AG04450 (cell line): ENCODE measurements around the gene PIGV. TPM values are rescaled to one million over a fixed set of nuclear protein-coding genes. Genes with fewer than 3 reads are reported as not detected.
A peak's percentile ranks its signal among the peaks of the same experiment; 100 is the strongest.

Source experiments
- CTCF ChIA-PET: fragments of 300-600, 350-600 bp; formaldehyde crosslinking; extraction: SDS; loops from one replicate; lab custom pipeline; 2022; ENCODE audit warnings: antibody characterized with exemption, inconsistent platforms; lab: Charles Lee
- POLR2A ChIA-PET: fragments of 350-600 bp; formaldehyde crosslinking; extraction: SDS; loops from one replicate; lab custom pipeline; 2021; ENCODE audit warnings: antibody characterized with exemption, inconsistent platforms; lab: Yijun Ruan, JAX
- DNase-seq: peaks from one replicate; pipeline ENCODE4 v3.0.0-alpha.2; 2011; ENCODE audit warnings: low read depth, low spot score
- H3K27ac ChIP-seq: one replicate; pipeline ENCODE4 v1.5.1; 2012; ENCODE audit warnings: low read depth, low read length, control low read depth
- H3K27me3 ChIP-seq: one replicate; pipeline ENCODE4 v1.6.0; 2012; ENCODE audit warnings: low read length; ENCODE audit not compliant: control insufficient read depth, insufficient read depth
- H3K4me3 ChIP-seq: 2 replicates; pipeline ENCODE4 v1.5.1; 2011; ENCODE audit warnings: mild to moderate bottlenecking, low read depth, low read length, control low read depth
- H3K9me3 ChIP-seq: 2 replicates; pipeline ENCODE4 v1.5.1; 2012; ENCODE audit warnings: low read length; ENCODE audit not compliant: control insufficient read depth, insufficient read depth
- CTCF ChIP-seq: IDR thresholded peaks from 2 replicates; pipeline ENCODE4 v1.5.1; 2011; ENCODE audit warnings: low read depth, low read length, control low read depth, inconsistent platforms
- polyA plus RNA-seq: library from polyadenylated mRNA; depleted of rRNA; stranded (reverse); fragments of >200 nt; gene quantifications from 2 replicates; pipeline ENCODE4 v1.2.3, GENCODE V29; 2011

The PIGV gene
- polyA plus RNA-seq, 1 experiment: 17.8 TPM

- peak overlapping the region; percentile 75 for H3K4me3 ChIP-seq
- H3K27ac ChIP-seq: no peak overlapping the region
- no peak for TF ChIP-seq CTCF
- no peak for DNase-seq
- CTCF ChIA-PET: no interaction called here
- POLR2A ChIA-PET: no interaction called here
- no peaks in the 10 kb centered on the region for H3K9me3 ChIP-seq
- no peaks in the 10 kb centered on the region for H3K27me3 ChIP-seq
These were observed 39.4 kb downstream of the PIGV start for GRCh38 chr1:26827106-26827604.

- DNase-seq: no peak
- no peaks in the 10 kb centered on the region for H3K9me3 ChIP-seq
- ChIA-PET CTCF (no interaction called here), POLR2A (no interaction called here)
- peak overlapping the region; percentile 75 for H3K4me3 ChIP-seq
- no peak overlapping the region for H3K27ac ChIP-seq
- TF ChIP-seq CTCF: no peak
- no peaks in the 10 kb centered on the region for H3K27me3 ChIP-seq
These were observed 39.9 kb downstream of the PIGV start for GRCh38 chr1:26827663-26828062.

GRCh38 chr1:26828411-26828991 lies 40.8 kb downstream of the PIGV start:
- no peak for DNase-seq
- Histone ChIP-seq H3K27ac (no peak overlapping the region), H3K9me3 (no peaks in the 10 kb centered on the region), H3K27me3 (no peaks in the 10 kb centered on the region), H3K4me3 (peak overlapping the region; percentile 22)
- CTCF ChIA-PET: no interaction called here
- POLR2A ChIA-PET: no interaction called here
- TF ChIP-seq CTCF: no peak

GRCh38 chr1:26829184-26829911 lies 41.6 kb downstream of the PIGV start:
- POLR2A ChIA-PET: interaction anchor here (0.6 kb wide), 1 partner anchor 173 kb away, joined by 3 read pairs; no protein-coding TSS in a partner anchor
- Histone ChIP-seq H3K9me3 (no peaks in the 10 kb centered on the region), H3K4me3 (0 out of 2 replicates have a peak overlapping the region, but pooled peaks have one; percentile 22), H3K27ac (no peak overlapping the region), H3K27me3 (no peaks in the 10 kb centered on the region)
- no peak for TF ChIP-seq CTCF
- CTCF ChIA-PET: no interaction called here
- no peak for DNase-seq

- Histone ChIP-seq H3K9me3 (no peaks in the 10 kb centered on the region), H3K4me3 (no peak overlapping the region), H3K27me3 (no peaks in the 10 kb centered on the region), H3K27ac (no peak overlapping the region)
- no peak for DNase-seq
- CTCF ChIA-PET: interaction anchor here (1.0 kb wide), 1 partner anchor 19 kb away, joined by 3 read pairs; no protein-coding TSS in a partner anchor
- no peak for TF ChIP-seq CTCF
- POLR2A ChIA-PET: no interaction called here
These were observed 43.3 kb downstream of the PIGV start for GRCh38 chr1:26831059-26831458.
